HG03575 (cell line): Measurements from ENCODE around the gene EIF1AD.
A peak's percentile ranks its signal among the peaks of the same experiment; 100 is the strongest.

ENCODE experiments used
- ATAC-seq: cut with Tn5 transposase; IDR thresholded peaks from one replicate; pipeline ENCODE4 v1.9.1; 2021; ENCODE audit not compliant: unreplicated experiment, insufficient number of reproducible peaks, low FRiP score; ENCODE audit errors: extremely low read depth

EIF1AD gene

GRCh38 chr11:66008095-66008467, 6.1 kb upstream of the EIF1AD start:
- no peak for ATAC-seq

GRCh38 chr11:66007201-66007634, 5.3 kb upstream of the EIF1AD start:
- ATAC-seq, result no peak

GRCh38 chr11:66006891-66007176, 4.9 kb upstream of the EIF1AD start:
- no peak for ATAC-seq

DNA sequence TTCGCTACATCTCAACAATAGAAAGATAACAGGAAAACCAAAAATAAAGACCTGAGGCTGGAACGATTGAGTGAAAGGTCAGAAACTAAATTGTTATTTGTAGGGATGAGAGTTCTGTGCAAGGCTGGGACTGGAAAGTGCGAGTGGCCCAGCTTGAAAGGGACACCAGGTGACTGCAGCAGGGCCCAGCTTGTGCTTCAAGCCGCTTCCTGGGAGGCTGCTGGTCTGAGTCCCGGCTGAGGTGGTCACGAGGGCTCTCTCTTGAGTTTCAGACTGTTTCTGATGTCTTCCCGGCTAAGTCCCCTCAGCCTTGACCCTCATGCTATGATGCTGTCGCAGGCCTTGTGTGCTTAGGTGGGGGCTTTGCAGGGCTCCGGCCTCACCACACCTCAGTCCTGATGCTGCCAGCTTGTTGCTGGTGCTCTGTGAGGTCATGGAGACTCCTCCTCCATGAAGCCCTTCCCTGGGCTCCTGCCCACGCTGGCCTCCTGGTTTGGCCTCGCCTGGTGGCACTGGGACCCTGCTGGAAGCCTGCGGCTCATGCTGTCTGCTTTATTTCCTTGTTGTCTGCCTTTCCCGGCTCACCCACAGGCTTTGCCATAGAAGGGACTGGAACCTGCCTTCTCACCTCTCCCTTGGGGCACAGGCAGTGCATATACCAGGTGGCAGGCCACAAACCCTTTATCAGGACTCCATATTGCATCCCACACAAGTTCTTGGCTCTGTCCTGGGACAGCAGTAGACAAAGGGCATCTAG, 4.4 kb upstream of the EIF1AD start:
- ATAC-seq, result no peak

DNA sequence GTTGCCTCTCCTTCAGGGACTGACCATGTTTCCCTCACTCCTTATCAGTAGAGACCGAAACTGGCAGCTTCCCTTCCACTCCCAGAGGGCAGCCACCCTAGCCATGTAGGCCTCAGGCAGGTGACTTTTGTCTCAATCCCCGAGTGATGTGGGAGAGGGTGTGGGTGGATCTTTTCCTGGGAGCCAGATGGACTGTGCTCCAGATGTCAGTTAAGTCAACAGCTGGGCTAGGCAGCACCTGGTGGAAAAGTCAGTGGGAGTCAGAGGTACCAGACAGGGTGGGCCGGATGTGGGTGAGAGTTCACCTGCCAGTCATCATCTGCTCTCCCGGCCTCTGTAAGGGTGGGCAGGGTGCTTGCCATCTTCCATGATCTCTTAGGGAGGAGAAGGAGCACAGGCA, 2.2 kb upstream of the EIF1AD start:
- ATAC-seq, result no peak

GRCh38 chr11:66003291-66003690, 1.3 kb upstream of the EIF1AD start:
- no peak for ATAC-seq

- ATAC-seq, result no peak
Observed at GRCh38 chr11:66002648-66003225, 780 bp upstream of the EIF1AD start.

DNA sequence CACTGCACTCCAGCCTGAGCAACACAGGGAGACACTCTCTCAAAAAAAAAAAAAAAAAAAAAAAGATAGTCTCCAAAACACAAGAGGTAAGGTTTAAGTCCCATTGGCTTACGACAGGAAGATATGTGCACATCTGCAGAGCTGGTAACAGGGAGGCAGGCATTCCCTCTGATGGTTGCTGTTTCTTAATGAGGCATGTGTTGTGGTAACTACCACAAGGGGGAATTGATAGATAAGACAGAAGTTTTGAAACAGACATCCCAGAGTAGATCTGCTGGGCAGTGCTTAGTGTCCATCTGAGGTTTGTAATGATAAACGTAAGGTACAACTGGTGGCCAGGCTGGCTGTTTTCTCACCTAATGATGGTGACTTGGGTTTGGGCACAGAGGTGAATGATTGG, 4.7 kb downstream of the EIF1AD start:
- ATAC-seq, result no peak

DNA sequence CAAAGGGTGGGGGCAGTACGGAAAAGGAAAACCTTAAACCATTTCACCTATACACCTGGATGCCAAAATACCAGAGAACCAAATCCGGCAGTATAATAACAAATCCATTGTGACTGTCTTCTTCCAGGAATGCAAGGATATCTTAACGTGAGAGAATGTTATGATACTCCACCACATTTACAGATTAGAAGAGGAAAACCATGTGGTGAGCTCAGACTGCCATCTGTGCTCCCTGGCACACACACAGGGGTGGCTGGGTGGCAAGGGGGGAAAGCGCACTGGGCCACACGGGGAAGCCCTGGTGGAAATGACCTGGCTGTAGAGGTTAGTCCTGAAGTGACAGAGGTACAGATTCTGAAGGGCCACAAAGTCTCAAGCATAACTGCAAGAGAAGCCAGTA, 9.9 kb downstream of the EIF1AD start:
- ATAC-seq, result no peak

- peak; percentile 72 for ATAC-seq
Observed at GRCh38 chr11:65988791-65989592, 13.0 kb downstream of the EIF1AD start.

DNA sequence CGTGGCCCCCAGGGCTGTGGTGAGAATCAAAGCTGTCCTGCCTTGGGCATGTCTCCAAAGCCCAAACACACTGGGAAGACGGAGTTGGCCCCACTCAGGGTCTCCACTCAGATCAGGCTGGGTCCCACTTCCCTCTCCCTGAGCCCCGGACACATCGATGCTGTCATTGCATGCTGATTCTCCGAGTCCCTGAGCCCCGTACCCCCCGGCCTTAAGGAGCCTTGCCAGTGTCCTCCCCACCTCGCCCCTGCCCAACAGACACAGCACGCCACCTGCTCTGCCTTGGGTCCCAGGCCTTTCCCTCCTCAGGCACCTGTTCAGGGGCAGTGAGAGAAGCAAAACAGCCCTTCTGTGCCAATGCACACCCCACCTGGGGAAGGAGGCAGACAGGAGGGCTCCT, 14.6 kb downstream of the EIF1AD start:
- ATAC-seq, result no peak

DNA sequence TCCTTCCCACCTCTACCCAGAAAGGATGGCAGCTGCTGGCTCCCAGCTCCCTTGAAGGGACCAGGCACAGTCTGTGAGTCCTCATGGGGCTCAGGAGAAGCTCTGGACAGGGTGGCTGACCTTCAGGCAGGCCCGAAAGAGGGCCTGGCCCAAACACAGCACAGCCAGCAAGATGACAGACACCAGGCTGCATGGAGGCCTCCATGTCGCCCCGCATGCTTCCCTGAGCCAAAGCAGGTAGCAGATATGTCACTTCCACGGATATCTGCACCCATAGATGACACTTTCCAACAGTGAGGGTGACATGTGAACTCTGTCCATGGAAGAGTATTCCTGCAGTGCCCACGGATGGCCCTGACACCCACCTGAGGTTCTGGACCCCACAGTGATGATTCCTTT, 18.4 kb downstream of the EIF1AD start:
- ATAC-seq, result no peak

- ATAC-seq, result no peak
Observed at GRCh38 chr11:65982824-65983588, 19.0 kb downstream of the EIF1AD start.

DNA sequence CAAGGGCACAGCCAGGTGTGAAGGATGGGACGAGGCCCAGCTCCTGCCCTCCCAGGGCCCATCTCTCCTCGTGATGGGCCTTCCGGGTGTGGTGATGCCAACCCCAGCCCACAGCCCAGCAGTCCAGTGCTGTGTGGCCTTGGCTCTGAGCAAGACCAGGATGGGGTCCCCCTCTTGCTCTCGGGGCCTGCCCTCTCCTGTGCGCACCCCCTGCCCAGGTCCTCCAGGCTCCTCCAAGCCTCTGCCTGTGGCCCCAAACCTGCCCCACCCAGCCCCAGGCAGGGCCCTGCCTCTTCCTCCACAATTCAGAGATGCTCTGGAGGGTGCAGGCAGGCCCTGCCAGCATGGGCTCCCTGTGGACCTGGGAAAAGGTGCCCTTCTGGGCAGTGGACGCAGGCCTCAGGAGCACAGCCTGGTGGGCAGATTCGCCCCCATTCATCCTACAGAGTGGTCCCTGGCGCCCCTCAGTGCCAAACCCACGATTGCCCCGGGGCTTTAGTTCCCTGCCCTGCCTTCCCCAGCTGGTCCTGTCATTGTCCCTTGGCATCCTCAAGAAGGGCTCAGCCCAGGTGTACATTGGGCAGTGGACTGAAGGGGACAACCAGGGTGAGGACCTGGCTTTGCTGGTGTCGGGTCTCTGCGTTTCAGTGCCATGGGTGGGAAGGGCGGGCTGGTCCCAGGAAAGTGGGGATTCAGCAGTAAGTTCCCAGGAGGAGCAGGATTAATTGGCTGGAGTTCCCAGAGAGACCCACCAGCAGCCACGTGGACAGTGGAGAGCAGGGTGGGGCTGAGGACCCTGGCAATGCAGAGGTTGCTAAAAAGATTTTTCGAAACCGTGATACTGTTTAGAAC, 19.8 kb downstream of the EIF1AD start:
- no peak for ATAC-seq

- ATAC-seq, result no peak
Observed at GRCh38 chr11:65981101-65981740, 20.7 kb downstream of the EIF1AD start.

DNA sequence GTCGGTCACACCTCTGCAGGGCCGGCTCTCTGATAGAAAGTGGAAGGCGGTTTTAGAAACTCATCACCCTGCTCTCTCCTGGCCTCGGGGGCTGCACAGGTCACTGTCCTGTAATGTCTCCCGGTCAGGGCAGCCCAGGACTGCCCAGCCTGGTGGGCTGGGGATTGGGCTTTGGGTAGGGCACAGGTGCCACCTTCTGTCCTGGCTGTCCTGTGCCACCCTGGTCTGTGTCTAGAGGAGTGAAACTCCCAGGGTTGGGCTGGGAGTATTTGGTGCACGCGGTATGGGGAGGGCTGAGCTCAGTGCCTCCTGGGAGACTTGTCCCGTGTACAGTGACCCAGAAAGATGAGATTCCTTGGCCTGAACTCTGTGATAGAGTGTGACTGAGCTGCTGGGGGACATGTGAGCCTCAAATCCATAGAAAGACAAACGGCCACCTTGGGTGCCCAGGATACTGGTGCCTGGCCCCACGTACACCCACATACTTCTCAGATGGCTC, 22.6 kb downstream of the EIF1AD start:
- no peak for ATAC-seq

DNA sequence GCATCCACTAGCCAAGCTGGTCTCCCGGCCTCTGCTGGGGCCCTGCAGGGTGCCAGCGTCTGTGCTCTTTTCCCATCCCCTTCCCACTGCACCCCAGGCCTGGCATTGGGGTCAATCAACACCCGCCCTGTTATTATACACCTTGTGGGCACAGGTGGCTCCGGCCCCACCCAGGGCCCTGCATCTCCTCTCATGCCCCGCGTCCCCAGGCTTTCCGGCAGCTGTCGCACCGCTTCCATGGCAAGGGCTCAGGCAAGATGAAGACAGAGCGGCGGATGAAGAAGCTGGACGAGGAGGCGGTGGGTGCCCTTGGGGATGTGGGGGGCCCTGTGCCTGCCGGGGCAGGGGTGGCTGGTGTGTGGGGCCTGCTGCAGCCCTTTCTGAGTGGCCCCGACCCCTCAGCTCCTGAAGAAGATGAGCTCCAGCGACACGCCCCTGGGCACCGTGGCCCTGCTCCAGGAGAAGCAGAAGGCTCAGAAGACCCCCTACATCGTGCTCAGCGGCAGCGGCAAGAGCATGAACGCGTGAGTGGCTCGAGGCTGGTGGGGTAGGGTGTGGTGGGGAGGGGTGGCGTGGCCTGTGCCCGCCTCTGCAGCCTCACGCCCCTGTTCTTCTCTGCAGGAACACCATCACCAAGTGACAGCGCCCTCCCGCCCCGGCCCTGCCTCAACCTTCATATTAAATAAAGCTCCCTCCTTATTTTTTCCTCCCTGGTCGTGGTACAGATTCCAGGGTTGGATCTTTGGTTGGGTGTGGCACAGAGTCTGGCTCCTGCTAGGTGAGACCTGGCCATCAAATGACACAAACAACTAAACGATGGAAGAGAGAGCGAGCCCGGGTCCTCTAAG, 23.3 kb downstream of the EIF1AD start:
- ATAC-seq, result no peak
